Fibroblast of pulmonary artery (primary cell): Measurements from ENCODE around the gene ABI3BP.

ENCODE experiments used
- DNase-seq: peaks from one replicate; pipeline ENCODE4 v3.0.0-alpha.2; 2010; ENCODE audit warnings: low read depth
- H3K4me3 ChIP-seq: replicated peaks from 2 replicates; pipeline ENCODE4 v1.5.1; 2011; ENCODE audit warnings: low read depth, mild to moderate bottlenecking, control low read depth, low read length, moderate library complexity
- CTCF ChIP-seq: IDR thresholded peaks from 2 replicates; pipeline ENCODE4 v1.5.1; 2011; ENCODE audit warnings: mild to moderate bottlenecking, control low read depth, low read length, inconsistent platforms; ENCODE audit errors: missing control alignments

Gene ABI3BP

DNA sequence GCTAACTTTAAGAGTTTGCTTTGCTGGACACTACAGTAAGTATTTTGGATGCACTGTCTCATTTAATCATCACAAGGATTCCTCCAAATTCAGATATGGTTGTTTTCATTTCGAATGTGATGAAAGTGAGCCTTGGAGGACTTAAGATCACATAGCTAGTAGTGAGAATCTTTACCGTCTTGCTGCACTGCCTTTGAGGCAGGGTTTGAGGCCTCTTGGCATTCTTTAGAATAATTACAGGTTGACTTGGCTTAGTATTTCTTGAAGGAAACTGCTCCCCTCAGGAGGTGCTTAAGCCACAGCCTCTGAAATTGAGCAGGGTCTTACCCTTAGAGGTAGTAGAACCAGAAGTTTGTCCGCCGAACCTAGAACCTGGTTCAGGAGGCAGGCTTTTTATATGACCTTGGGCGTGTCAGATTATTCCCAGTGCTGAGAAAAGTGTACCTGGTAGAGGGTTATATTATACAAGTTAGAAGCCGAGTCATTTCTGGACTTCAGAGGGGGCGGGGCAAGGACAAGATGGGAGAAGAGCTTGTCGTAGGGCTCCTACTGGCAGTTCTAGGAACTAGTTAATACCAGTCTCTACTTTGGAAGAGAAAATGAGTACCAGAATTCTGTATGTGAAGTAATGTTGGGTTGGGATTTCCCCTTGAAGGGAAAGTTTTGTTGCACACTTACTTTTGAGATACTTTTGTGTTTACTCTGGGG lies 282.8 kb downstream of the ABI3BP start:
- peak; percentile 49 for TF ChIP-seq CTCF
- H3K4me3 ChIP-seq: peak overlapping the region; percentile 74
- peak; percentile 73 for DNase-seq

GRCh38 chr3:100709842-100710260 lies 283.4 kb downstream of the ABI3BP start:
- TF ChIP-seq CTCF: no peak
- DNase-seq: peak; percentile 40

GRCh38 chr3:100708989-100709841 lies 284.0 kb downstream of the ABI3BP start, which contains the start of gene TFG:
Gene TFG (plus strand): TSS chr3:100709494. CDS start chr3:100713686, 4,192 bp downstream.
- no peak for TF ChIP-seq CTCF
- peak; percentile 100 for DNase-seq

More at GRCh38 chr3:100709842-100710260, 283.4 kb downstream of the ABI3BP start:
- peak overlapping the region; percentile 74 for H3K4me3 ChIP-seq

DNA sequence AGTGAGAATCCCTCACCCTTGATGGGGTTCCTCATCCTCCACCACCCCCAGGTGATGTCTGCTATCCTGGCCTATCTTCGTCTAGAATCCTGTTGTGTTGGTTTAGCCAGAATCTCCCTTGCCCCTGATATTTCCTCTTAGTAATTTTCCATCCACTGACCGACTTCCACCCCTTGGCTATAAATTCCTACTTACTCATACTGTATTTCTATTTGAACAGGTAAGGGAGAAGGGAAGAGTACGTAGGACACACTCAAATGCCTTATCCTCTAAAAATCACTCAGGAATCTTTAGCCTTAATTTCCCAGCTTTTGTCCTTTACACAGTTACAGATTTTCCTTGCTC lies 284.6 kb downstream of the ABI3BP start:
- TF ChIP-seq CTCF: no peak
- no peak for DNase-seq
- peak overlapping the region; percentile 74 for H3K4me3 ChIP-seq

More at GRCh38 chr3:100708989-100709841, 284.0 kb downstream of the ABI3BP start, which contains the start of gene TFG:
- peak within 1 kb of the TSS; percentile 74 for H3K4me3 ChIP-seq

DNA sequence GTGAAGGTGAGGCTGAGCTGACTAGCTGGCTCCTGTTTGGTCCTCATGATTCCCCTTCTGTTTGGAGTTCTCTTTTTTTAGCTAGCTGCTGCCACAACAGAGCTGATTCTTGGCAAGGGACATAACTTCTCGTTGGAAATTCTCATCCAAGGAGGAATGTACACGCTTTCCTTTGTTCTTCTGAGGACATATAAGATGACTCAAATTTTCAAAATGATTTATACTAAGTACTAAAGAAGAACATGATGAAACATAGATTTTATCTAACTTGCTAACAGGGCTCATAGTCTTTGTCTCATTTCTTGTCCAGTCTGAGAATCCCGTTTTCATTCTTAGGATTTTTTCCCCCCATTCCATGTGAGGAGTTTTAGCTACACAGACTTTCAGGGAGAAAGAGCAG lies 286.9 kb downstream of the ABI3BP start:
- TF ChIP-seq CTCF: no peak
- DNase-seq: peak; percentile 53
- H3K4me3 ChIP-seq: no peak overlapping the region

GRCh38 chr3:100703865-100704264 lies 289.4 kb downstream of the ABI3BP start:
- TF ChIP-seq CTCF: no peak
- H3K4me3 ChIP-seq: no peak overlapping the region
- no peak for DNase-seq
